ENCODE data around the gene GORASP2.

DNA sequence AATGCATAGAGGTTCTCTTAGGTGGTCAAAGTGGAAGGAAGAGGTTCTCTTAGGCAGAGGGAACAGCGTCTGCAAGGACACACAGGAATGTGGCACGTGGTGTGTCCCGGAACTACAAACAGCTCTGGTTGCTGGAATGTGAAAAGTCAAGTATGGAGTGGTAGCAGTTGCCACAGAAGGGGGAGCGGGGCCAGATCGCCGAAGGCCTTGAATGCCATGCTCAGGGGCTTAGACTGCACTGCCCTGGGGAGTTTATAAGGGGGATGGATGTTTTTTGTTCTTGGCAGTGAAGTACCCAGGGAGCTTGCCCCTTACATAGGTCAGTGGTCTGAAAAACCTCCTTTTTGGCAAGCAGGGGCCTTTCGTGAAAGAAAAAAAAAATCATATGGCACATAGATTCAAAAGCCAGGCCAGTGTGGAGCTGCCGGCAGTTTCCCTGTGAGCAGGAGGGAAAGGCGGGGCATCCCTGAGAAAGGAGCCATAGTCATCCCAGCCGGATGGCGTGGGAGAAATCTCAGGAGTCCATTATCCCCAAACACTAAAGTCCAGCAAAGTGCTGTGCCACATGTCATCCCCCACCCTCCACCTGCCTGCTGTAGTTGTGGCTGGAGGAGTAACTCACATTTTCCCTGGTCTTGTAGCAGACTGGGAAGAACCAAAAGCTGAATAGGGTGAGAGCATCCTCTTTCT lies 45.4 kb downstream of the GORASP2 start:
- TF ChIP-seq SUZ12 (IDR thresholded peaks at IDR 0.05; ENCODE audit: extremely low read depth, insufficient read depth, insufficient read length) (no peak), ZNF274 (IDR thresholded peaks at IDR 0.05; ENCODE audit: low read depth, low read length) (no peak), YY1 (IDR thresholded peaks at IDR 0.05; ENCODE audit: insufficient read depth, insufficient read length) (no peak)

Data from NT2/D1 (cell line).